ENCODE measurements around the gene SUGCT.

The SUGCT gene

GRCh38 chr7:40542982-40543741 is 408.4 kb downstream of the SUGCT start:
- no peak for FAIRE-seq

DNA sequence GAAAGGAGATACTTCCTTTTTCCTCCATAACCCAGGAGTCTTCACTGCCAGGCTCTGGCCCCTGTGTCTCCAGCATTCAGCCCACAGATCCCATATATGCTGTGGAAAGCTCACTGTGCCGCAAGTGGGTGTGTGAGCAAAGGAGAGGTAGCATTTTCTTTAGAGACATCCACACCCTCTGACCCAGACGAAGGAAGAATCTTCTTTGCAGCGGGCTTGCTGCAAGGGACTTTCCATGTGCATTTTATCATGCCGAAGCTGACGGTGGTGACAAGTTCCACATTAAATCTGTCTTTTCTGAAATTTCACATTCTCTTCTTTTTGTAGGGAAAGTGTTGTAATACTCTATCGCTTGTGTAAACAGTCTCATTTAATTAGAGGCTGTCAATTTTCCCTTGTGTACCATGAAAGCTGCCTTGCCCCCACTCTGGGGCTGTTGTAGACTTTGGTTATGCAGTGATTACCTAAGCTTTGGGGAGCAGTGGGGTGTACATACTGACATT is 409.5 kb downstream of the SUGCT start:
- no peak for FAIRE-seq

DNA sequence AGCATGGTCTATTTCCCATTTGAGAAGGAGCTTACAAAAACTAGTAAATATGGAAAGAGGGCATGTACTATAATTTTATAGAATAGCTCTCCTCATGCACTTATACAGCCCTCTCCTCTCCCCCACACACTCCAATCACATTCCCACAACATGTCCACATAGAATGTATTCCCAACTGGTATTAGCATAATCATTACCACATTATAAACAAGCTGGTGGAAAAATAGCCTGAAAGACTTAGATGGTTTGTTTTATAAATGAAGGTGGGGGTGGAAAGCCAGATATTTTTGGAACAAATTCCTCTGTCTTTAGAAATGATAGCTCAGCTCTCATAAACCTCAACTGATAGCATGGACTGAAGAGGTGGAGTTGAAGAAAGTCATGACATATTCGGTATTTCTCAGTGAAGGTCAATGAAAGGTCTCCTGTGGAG is 410.1 kb downstream of the SUGCT start:
- no peak for FAIRE-seq

DNA sequence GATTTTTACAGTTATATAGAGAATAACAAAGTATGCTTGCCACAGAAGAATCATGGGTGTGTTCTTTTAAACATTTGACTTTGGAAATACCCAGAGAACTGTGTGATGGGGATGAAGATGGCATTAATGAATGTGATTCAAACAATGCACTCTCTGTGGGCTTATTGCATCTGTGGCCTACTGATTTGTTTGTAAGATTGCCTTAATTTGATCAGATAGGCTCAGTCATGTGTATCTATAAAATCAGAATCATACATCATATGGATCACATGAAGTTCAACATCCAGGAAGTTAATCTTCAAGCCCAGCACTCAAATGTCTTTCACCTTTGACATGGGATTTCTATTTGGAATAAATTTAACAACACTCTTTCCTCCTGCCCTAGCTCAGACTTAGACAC is 410.9 kb downstream of the SUGCT start:
- no peak for FAIRE-seq

- FAIRE-seq, result no peak
Observed at GRCh38 chr7:40546616-40547501, 412.1 kb downstream of the SUGCT start.

DNA sequence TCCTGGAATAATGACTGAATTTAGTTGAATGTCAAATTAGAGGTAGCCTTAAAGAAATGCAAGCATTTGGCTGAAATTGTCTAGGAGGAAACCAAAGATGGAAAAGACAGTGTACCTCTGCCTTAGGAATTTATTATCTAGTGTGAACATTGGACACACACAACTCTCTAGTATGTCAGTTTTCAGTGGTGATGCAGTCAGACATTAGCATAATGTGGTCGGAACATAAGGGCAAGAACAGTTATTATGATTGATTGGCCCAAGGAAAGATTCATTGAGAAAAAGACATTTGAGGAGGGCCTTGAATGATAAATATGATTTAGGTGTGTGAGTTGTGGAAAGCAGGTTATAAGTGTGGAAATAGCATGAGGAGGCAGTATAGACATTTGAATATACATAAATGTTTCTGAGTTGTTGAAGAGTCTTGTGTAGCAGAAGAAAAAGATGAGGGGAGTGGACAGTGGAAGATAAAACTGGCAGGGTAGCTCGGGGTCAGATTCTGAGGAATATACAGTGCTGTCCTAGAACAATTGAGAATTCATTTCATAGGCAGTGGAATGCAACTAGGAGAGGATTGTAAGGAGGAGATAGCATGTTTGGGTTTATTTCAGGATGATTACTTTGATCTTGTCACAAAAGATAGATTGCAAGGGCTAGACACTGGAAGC is 414.7 kb downstream of the SUGCT start:
- no peak for FAIRE-seq

GRCh38 chr7:40551685-40552576 is 417.1 kb downstream of the SUGCT start:
- no peak for FAIRE-seq

DNA sequence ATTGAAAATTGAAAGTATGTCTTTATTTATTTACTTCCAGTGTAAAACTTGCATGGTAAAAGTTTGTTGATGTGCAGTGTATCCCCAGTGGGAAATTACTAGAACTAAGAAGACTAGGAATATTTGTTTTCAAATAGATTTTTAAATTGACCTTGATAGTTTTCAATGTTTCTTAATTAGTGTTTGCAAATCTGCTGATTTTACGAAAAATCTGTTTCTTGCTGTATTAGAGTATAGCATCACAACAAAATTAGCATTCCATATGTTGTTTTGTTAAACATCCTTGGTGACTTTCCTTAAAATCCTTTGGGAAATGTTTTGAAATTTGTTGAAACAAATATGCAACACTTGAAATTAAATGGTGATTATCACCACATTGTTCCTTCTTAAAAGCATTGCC is 425.9 kb downstream of the SUGCT start:
- FAIRE-seq, result no peak

DNA sequence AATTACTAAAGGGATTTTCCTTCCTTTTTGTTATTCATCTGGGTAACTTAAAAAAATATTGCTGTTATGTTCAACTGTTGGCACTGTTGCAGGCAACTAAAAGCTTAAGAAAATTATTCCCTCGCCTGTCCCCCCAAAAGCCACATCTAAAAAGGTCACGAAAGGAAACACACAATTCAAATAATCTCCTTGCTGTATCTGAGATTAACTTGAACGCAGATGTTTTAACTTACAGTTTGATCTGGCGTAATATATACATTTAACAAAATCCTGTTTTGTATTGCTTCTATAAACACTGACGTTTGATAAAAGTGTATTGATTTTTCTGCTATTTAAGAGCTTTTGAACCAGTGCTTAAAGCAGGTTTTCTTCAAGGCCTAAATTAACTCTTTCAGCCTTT is 432.1 kb downstream of the SUGCT start:
- FAIRE-seq, result no peak

DNA sequence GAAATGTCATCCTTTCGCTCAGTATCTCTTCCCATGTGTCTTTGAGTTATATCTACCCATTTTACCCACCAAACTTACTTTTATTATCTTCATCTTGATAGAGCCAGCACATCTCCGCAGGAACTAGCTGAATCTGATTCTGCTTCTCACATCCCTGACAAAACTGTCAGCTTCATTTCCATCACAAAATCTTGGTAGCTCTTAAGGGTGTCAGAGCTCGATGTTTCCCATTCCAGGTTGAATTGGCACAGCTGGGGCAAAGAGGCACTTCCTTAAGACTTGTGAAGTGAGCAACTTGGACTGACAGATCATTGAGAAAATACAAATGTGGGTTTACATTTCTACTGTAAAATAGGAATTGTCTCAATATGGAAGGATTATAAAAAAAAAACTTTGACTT is 434.5 kb downstream of the SUGCT start:
- FAIRE-seq, result no peak

DNA sequence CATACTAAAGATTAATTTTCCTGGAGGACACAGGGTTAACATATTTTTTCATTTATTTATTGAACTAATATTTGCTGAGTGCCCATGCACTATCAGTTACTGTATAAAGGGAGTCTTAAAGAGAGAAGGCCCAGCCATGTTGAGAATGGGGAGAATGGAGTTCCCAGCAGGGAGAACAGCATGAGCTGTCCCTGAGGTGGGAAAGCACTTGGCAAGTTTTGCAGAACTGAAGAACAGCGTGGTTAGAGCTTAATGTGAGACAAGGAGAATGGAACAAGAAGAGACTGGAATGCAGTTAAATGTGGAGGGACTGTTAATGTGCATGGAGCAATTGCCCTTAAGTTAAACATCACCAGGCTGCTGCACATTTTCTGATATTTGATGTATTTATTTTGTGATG is 435.4 kb downstream of the SUGCT start:
- FAIRE-seq, result no peak

- FAIRE-seq, result no peak
Observed at GRCh38 chr7:40571796-40572195, 437.0 kb downstream of the SUGCT start.

DNA sequence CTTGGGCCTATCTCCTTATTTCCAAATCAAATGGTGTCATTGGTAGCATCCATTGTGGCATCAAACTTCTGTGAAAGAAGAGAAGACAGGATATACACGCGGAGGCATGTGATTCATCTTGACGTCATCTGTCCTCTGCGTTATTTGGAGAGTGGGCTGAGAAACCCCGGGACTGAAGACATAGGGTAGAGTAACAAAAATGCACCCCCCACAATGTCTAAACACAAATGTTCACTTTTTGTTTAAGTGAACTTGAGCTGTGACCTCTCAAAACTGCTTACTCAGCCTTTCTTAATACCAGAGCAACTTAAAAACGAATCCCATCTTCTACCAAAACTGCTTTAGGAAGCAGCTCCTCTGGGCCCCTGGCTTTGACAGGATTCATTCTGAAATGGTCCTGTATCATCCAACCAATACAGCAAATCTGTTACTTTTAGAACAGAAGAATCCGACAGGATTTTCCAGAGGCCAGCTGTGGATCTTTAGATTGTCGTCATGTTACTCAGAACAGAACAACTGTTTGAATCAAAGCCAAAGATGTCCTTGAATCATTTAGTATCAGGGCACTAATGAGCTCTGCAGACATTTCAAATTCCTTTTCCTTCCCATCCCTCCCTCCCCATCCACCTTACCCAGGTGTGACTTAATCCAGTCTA is 438.1 kb downstream of the SUGCT start:
- no peak for FAIRE-seq

- no peak for FAIRE-seq
Observed at GRCh38 chr7:40579401-40579800, 444.6 kb downstream of the SUGCT start.

- FAIRE-seq, result no peak
Observed at GRCh38 chr7:40580776-40581175, 446.0 kb downstream of the SUGCT start.

DNA sequence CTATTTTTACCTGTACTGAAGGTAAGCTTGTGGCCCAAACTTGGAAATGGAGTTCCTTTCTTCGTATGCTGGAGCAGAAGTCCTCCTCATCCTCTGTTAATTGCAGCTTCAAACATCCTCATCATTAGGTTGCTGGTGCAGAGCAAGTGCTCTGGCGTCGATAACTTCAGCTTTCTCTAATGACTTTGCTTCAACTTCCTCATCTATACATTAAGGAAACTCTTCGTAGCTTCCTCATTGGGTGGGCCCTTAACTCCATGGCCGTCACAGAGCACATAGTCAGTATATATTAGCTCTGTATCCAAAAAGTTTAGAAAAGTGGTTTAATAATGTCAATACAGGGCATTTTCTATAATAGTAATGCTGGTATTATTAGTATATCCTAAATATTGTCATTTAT is 447.7 kb downstream of the SUGCT start:
- no peak for FAIRE-seq

DNA sequence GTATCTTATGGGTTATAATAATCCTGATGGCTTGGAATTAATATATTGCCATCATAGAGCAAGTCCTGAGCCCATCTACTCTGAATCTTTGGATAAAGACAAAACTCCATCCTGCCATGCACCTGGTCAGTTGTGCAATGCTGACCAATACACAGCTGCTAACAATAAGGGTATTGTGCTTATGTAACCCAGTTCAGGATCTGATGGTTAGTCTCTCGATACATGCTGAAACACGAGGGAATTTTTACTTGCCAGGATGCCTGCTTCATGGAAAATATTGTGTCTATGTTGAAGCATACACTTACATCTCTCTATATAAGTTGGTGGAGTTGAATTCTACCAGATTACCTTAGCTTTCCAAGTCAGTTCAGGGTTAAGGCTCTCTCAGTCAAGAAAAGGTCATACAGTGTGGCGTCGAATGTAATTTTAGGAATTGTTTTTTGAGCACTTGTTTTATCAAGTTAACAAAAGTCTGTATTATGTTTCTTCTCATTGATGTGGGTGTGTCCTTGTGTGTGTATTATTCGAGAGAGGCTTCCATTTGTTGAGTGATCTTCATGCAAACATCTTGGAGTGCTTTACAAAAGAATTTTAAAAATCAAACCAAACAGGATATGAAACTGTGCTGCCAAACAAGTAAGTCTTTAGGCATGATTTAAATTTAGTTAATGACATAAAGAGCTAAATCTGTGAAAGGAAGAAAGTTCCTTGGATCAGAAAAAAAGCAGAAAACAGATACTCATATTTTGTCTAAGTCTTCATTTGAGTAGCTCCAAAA is 449.1 kb downstream of the SUGCT start:
- FAIRE-seq, result no peak

- FAIRE-seq, result no peak
Observed at GRCh38 chr7:40584667-40585433, 450.0 kb downstream of the SUGCT start.

- no peak for FAIRE-seq
Observed at GRCh38 chr7:40586197-40586596, 451.4 kb downstream of the SUGCT start.

DNA sequence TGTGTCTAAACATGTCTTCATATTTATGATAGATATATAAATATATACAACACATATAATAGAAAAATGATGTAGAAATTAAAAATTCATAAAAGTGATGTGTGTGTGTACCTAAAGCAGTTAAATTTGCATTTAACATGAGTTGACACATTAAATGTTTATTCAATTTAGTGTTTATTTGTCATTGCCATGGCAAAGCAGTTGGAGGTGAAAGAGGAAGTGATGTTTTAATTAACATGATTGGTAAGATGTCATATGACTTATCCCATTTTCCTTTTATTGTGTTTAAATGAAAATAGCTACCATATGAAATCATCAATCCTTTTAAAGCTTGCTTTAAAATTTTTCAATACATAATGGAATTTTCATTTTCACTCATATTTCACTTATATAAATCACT is 452.6 kb downstream of the SUGCT start:
- FAIRE-seq, result no peak
